ENCODE results near the gene TNN. TPM values are rescaled to one million over a fixed set of nuclear protein-coding genes. Genes with fewer than 3 reads are reported as not detected.

The TNN gene
- total RNA-seq, 3 donors from 2014 or later (not counting 1 experiment from before 2014, with no cell fraction given), result not detected

GRCh38 chr1:175138579-175138978 is 70.9 kb downstream of the TNN start:
- H3K36me3 Mint-ChIP-seq, result no peaks in the 10 kb centered on the region
- Histone ChIP-seq H3K27ac (ENCODE audit: low read length) (no peak overlapping the region), H3K4me1 (ENCODE audit: control insufficient read depth, insufficient read depth, low read length) (no peaks in the 10 kb centered on the region), H3K9me3 (ENCODE audit: control insufficient read depth, insufficient read depth, low read length) (no peaks in the 10 kb centered on the region), H3K36me3 (ENCODE audit: control insufficient read depth, insufficient read depth, low read length) (no peaks in the 10 kb centered on the region), H3K4me3 (ENCODE audit: low read length) (no peak overlapping the region), H3K27me3 (ENCODE audit: control insufficient read depth, insufficient read depth, low read length) (no peaks in the 10 kb centered on the region)
- intact Hi-C loops (cut with micrococcal nuclease), result no loop called here
- no peaks in the 10 kb centered on the region for H3K9me3 Mint-ChIP-seq
- ATAC-seq (no peak), DNase-seq (no peak)
- no peak for TF ChIP-seq CTCF (IDR thresholded peaks at IDR 0.05)
- H3K27me3 Mint-ChIP-seq (ENCODE audit: low read depth in 2 of 2), result peaks cover 0 to 16% of the 10 kb centered on the region in 2 donors
- WGBS (ENCODE audit: insufficient coverage), result 94% methylated on average over 2 of the region's 2 CpGs
- H3K4me3 Mint-ChIP-seq, result no peak overlapping the region
- H3K4me1 Mint-ChIP-seq, result no peaks in the 10 kb centered on the region
- no peak overlapping the region for H3K27ac Mint-ChIP-seq

GRCh38 chr1:175145899-175146528 is 78.4 kb downstream of the TNN start:
- intact Hi-C loops (cut with micrococcal nuclease), result no loop called here
- Mint-ChIP-seq H3K36me3 (no peaks in the 10 kb centered on the region), H3K4me3 (no peak overlapping the region), H3K27me3 (ENCODE audit: low read depth in 2 of 2) (peaks cover 14 to 16% of the 10 kb centered on the region in 2 donors), H3K9me3 (no peaks in the 10 kb centered on the region), H3K27ac (no peak overlapping the region), H3K4me1 (peaks cover 0 to 5% of the 10 kb centered on the region in 2 donors)
- no peak overlapping the region for H3K27ac ChIP-seq (ENCODE audit: low read length)
- ATAC-seq (no peak), DNase-seq (no peak)
- peaks cover 3% of the 10 kb centered on the region for H3K4me1 ChIP-seq (ENCODE audit: control insufficient read depth, insufficient read depth, low read length)
- WGBS (ENCODE audit: insufficient coverage), result 72% methylated on average over 5 of the region's 7 CpGs
- no peak overlapping the region for H3K4me3 ChIP-seq (ENCODE audit: low read length)
- H3K9me3 ChIP-seq (ENCODE audit: control insufficient read depth, insufficient read depth, low read length), result no peaks in the 10 kb centered on the region
- no peak for TF ChIP-seq CTCF (IDR thresholded peaks at IDR 0.05)
- H3K36me3 ChIP-seq (ENCODE audit: control insufficient read depth, insufficient read depth, low read length), result no peaks in the 10 kb centered on the region
- H3K27me3 ChIP-seq (ENCODE audit: control insufficient read depth, insufficient read depth, low read length), result no peaks in the 10 kb centered on the region

GRCh38 chr1:175146529-175147213 is 79.0 kb downstream of the TNN start:
- DNase-seq, result peak; percentile 55 to 80
- peak; percentile 77 to 96 (median 87) for ATAC-seq
- Histone ChIP-seq H3K9me3 (ENCODE audit: control insufficient read depth, insufficient read depth, low read length) (no peaks in the 10 kb centered on the region), H3K27ac (ENCODE audit: low read length) (no peak overlapping the region), H3K4me1 (ENCODE audit: control insufficient read depth, insufficient read depth, low read length) (peaks cover 3% of the 10 kb centered on the region), H3K36me3 (ENCODE audit: control insufficient read depth, insufficient read depth, low read length) (no peaks in the 10 kb centered on the region), H3K4me3 (ENCODE audit: low read length) (no peak overlapping the region), H3K27me3 (ENCODE audit: control insufficient read depth, insufficient read depth, low read length) (peaks cover 4% of the 10 kb centered on the region)
- H3K27ac Mint-ChIP-seq, result no peak overlapping the region
- 39% methylated on average over 17 of the region's 21 CpGs for WGBS (ENCODE audit: insufficient coverage)
- H3K27me3 Mint-ChIP-seq (ENCODE audit: low read depth in 2 of 2), result peaks cover 20 to 22% of the 10 kb centered on the region in 2 donors
- H3K4me3 Mint-ChIP-seq, result no peak overlapping the region
- no peaks in the 10 kb centered on the region for H3K9me3 Mint-ChIP-seq
- TF ChIP-seq CTCF (IDR thresholded peaks at IDR 0.05), result peak; percentile 89
- no peaks in the 10 kb centered on the region for H3K36me3 Mint-ChIP-seq
- H3K4me1 Mint-ChIP-seq, result peaks cover 0 to 8% of the 10 kb centered on the region in 2 donors
- intact Hi-C loops (cut with micrococcal nuclease), result no loop called here

Measured in natural killer cell (primary cell).